Epithelial cell of esophagus (primary cell): Measurements from ENCODE around the gene HNRNPM.

ENCODE experiments used
- DNase-seq: peaks from one replicate; pipeline ENCODE4 v3.0.0; 2010; ENCODE audit warnings: low read depth
- H3K4me3 ChIP-seq: 2 replicates; pipeline ENCODE4 v1.5.1; 2011; ENCODE audit warnings: mild to moderate bottlenecking, low read length, control low read depth
- CTCF ChIP-seq: IDR thresholded peaks from 2 replicates; pipeline ENCODE4 v1.5.1; 2011; ENCODE audit warnings: low read depth, mild to moderate bottlenecking, low read length, control low read depth, inconsistent platforms; ENCODE audit not compliant: insufficient read depth; ENCODE audit errors: missing control alignments

HNRNPM gene

GRCh38 chr19:8517551-8518442 lies 73.0 kb downstream of the HNRNPM start:
- TF ChIP-seq CTCF = no peak
- no peak overlapping the region for H3K4me3 ChIP-seq
- DNase-seq = no peak

- no peak overlapping the region for H3K4me3 ChIP-seq
- DNase-seq = no peak
- no peak for TF ChIP-seq CTCF
These were observed 73.8 kb downstream of the HNRNPM start for GRCh38 chr19:8518536-8518935.

GRCh38 chr19:8519388-8519787 lies 74.6 kb downstream of the HNRNPM start:
- no peak for DNase-seq
- TF ChIP-seq CTCF = no peak
- no peak overlapping the region for H3K4me3 ChIP-seq

GRCh38 chr19:8525401-8525684 lies 80.6 kb downstream of the HNRNPM start:
- no peak for TF ChIP-seq CTCF
- H3K4me3 ChIP-seq = peak overlapping the region; percentile 50
- DNase-seq = no peak

- peak overlapping the region; percentile 69 for H3K4me3 ChIP-seq
- peak; percentile 69 for DNase-seq
- TF ChIP-seq CTCF = no peak
These were observed 81.7 kb downstream of the HNRNPM start for GRCh38 chr19:8526345-8527091.

GRCh38 chr19:8528500-8528899 lies 83.7 kb downstream of the HNRNPM start:
- TF ChIP-seq CTCF = no peak
- DNase-seq = no peak
- no peak overlapping the region for H3K4me3 ChIP-seq
